Measurements from ENCODE around the gene CCT2.

- TF ChIP-seq, protein P1, sequence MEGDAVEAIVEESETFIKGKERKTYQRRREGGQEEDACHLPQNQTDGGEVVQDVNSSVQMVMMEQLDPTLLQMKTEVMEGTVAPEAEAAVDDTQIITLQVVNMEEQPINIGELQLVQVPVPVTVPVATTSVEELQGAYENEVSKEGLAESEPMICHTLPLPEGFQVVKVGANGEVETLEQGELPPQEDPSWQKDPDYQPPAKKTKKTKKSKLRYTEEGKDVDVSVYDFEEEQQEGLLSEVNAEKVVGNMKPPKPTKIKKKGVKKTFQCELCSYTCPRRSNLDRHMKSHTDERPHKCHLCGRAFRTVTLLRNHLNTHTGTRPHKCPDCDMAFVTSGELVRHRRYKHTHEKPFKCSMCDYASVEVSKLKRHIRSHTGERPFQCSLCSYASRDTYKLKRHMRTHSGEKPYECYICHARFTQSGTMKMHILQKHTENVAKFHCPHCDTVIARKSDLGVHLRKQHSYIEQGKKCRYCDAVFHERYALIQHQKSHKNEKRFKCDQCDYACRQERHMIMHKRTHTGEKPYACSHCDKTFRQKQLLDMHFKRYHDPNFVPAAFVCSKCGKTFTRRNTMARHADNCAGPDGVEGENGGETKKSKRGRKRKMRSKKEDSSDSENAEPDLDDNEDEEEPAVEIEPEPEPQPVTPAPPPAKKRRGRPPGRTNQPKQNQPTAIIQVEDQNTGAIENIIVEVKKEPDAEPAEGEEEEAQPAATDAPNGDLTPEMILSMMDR (IDR thresholded peaks at IDR 0.05), result no peak
- no peak for TF ChIP-seq POLR2A (IDR thresholded peaks at IDR 0.05)
Measured at GRCh38 chr12:69540987-69541386, 44.3 kb upstream of the CCT2 start.

All from uterus (tissue), 2 donors.